CD14-positive monocyte (primary cell): ENCODE measurements around the gene GBGT1. TPM values are rescaled to one million over a fixed set of nuclear protein-coding genes. Genes with fewer than 3 reads are reported as not detected.

ENCODE experiments used
- DNase-seq, 3 donors: peaks; one replicate each; pipeline ENCODE4 v3.0.0-alpha.2; 2011 to 2022
- H2AFZ ChIP-seq: 2 replicates; pipeline ENCODE4 v1.6.0; 2012; ENCODE audit warnings: mild to moderate bottlenecking, low read depth, low read length, inconsistent platforms; ENCODE audit not compliant: insufficient read depth, poor library complexity, severe bottlenecking
- H3K27ac ChIP-seq, 2 donors: 1 replicate in 1 of 2; 2 replicates in 1 of 2; pipeline ENCODE4 v1.5.1; 2012 to 2013; ENCODE audit warnings: low read length in 2 of 2, control low read depth in 1 of 2, inconsistent platforms in 1 of 2, low read depth in 1 of 2, mild to moderate bottlenecking in 1 of 2
- H3K27me3 ChIP-seq, 2 donors: one replicate each; pipeline versions ENCODE4 v1.6.0 to v1.6.1; 2011 to 2013; ENCODE audit warnings: low read length in 2 of 2; ENCODE audit not compliant: control insufficient read depth in 2 of 2, insufficient read depth in 2 of 2
- H3K36me3 ChIP-seq, 2 donors: replicated peaks in 1 of 2; 1 replicate in 1 of 2; 2 replicates in 1 of 2; pipeline versions ENCODE4 v1.5.1 to v1.6.1; 2012 to 2013; ENCODE audit warnings: low read length in 2 of 2, control low read depth in 1 of 2, inconsistent platforms in 1 of 2, mild to moderate bottlenecking in 1 of 2; ENCODE audit not compliant: insufficient read depth in 2 of 2, control insufficient read depth in 1 of 2
- H3K4me1 ChIP-seq, 2 donors: 1 replicate in 1 of 2; 2 replicates in 1 of 2; pipeline versions ENCODE4 v1.5.1 to v1.6.1; 2012 to 2013; ENCODE audit warnings: low read length in 2 of 2, control low read depth in 1 of 2, inconsistent platforms in 1 of 2, mild to moderate bottlenecking in 1 of 2, moderate library complexity in 1 of 2; ENCODE audit not compliant: insufficient read depth in 2 of 2, control insufficient read depth in 1 of 2
- H3K4me2 ChIP-seq: replicated peaks from 2 replicates; pipeline ENCODE3; 2012; ENCODE audit warnings: low read length, moderate library complexity, mild to moderate bottlenecking; ENCODE audit not compliant: poor library complexity, severe bottlenecking; ENCODE audit errors: extremely low read depth
- H3K4me3 ChIP-seq, 3 experiments: fragments of 200-600 bp in 1 of 3; sonication (generic) in 1 of 3; replicated peaks in 1 of 3; 1 replicate in 2 of 3; 2 replicates in 1 of 3; pipeline ENCODE4 v1.5.1; 2011 to 2013; ENCODE audit warnings: low read length in 3 of 3, mild to moderate bottlenecking in 3 of 3, control low read depth in 2 of 3, low read depth in 2 of 3, inconsistent platforms in 1 of 3, moderate library complexity in 1 of 3
- H3K79me2 ChIP-seq: 2 replicates; pipeline ENCODE4 v1.6.0; 2012; ENCODE audit warnings: mild to moderate bottlenecking, control low read depth, inconsistent platforms, low read length, moderate library complexity; ENCODE audit not compliant: insufficient read depth
- H3K9ac ChIP-seq: 2 replicates; pipeline ENCODE4 v1.6.0; 2017; ENCODE audit warnings: low read length, mild to moderate bottlenecking; ENCODE audit not compliant: insufficient read depth, poor library complexity, severe bottlenecking
- H3K9me3 ChIP-seq, 2 donors: replicated peaks in 1 of 2; 1 replicate in 1 of 2; 2 replicates in 1 of 2; pipeline versions ENCODE4 v1.5.1 to v1.6.1; 2012 to 2013; ENCODE audit warnings: low read length in 2 of 2, control low read depth in 1 of 2; ENCODE audit not compliant: control insufficient read depth in 1 of 2, insufficient read depth in 1 of 2
- H4K20me1 ChIP-seq: 2 replicates; pipeline ENCODE4 v1.6.0; 2012; ENCODE audit warnings: mild to moderate bottlenecking, low read length, control low read depth, moderate library complexity; ENCODE audit not compliant: insufficient read depth
- H3K27ac Mint-ChIP-seq, 7 donors: one replicate each; pipeline ENCODE4 v1.8.0; 2020; ENCODE audit warnings: mild to moderate bottlenecking in 7 of 7, mixed read lengths in 7 of 7, moderate library complexity in 6 of 7, inconsistent platforms in 2 of 7
- H3K27me3 Mint-ChIP-seq, 3 donors: one replicate each; pipeline ENCODE4 v1.8.0; 2021 to 2022; ENCODE audit warnings: low read depth in 3 of 3, mild to moderate bottlenecking in 3 of 3, mixed read lengths in 3 of 3, moderate library complexity in 3 of 3, inconsistent platforms in 1 of 3
- H3K36me3 Mint-ChIP-seq, 2 donors: one replicate each; pipeline ENCODE4 v1.8.0; 2020; ENCODE audit warnings: mixed read lengths in 2 of 2, inconsistent platforms in 1 of 2, mild to moderate bottlenecking in 1 of 2
- H3K4me1 Mint-ChIP-seq: one replicate; pipeline ENCODE4 v1.8.0; 2020; ENCODE audit warnings: mild to moderate bottlenecking, mixed read lengths
- H3K4me3 Mint-ChIP-seq, 2 donors: one replicate each; pipeline ENCODE4 v1.8.0; 2020; ENCODE audit warnings: mild to moderate bottlenecking in 2 of 2, mixed read lengths in 2 of 2, moderate library complexity in 1 of 2
- H3K9me3 Mint-ChIP-seq, 7 donors: one replicate each; pipeline ENCODE4 v1.8.0; 2020 to 2022; ENCODE audit warnings: mixed read lengths in 7 of 7, mild to moderate bottlenecking in 6 of 7, moderate library complexity in 6 of 7, inconsistent platforms in 2 of 7
- CTCF ChIP-seq: fragments of 200-600 bp; IDR thresholded peaks from one replicate; pipeline ENCODE4 v1.8.0; 2022; ENCODE audit warnings: antibody characterized with exemption, mild to moderate bottlenecking
- WGBS: methylation state at CpG from one replicate; pipeline ENCODE4 v1.1.5; 2013; ENCODE audit warnings: missing lambda C conversion rate; ENCODE audit not compliant: insufficient coverage; 5-methylcytosine and 5-hydroxymethylcytosine counted together
- intact Hi-C, 2 donors: fragments of 100-400 bp; cut with micrococcal nuclease; formaldehyde crosslinking; loops; one replicate each; pipeline versions ENCODE4 v1.15.0 to v1.15.1; 2023
- polyA plus RNA-seq, 3 donors: library from polyadenylated mRNA; depleted of rRNA in 1 of 3; unstranded in 2 of 3; stranded (reverse) in 1 of 3; fragments of 300-500 nt in 2 of 3; fragments of >200 nt in 1 of 3; fragmentation: Illumina TruSeq in 2 of 3; gene quantifications; 1 replicate in 2 of 3; 2 replicates in 1 of 3; pipeline ENCODE4 v1.2.3, GENCODE V29; 2012 to 2021

Gene GBGT1
- polyA plus RNA-seq, 3 donors, result 7.1 to 40.1 (median 8.0) TPM

DNA sequence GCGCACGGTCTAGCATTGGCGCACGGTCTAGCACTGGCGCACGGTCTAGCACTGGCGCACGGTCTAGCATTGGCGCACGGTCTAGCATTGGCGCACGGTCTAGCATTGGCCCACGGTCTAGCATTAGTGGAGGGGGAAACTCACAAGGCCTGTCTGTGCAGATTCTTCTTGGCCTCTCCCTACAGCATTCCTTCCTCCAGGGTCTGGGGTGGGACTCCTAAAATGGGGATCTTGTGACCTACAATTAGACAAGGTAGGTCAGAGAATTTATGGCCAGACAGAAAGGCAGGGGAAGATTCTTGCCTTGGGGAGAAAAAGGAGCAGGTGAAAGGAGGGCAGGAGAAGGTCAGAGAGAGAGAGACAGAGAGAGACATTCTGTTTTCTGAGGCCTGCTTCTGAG lies 5.4 kb upstream of the GBGT1 start:
- Mint-ChIP-seq H3K4me1 (peaks cover 3% of the 10 kb centered on the region), H3K27me3 (peaks cover 4 to 24% (median 15%) of the 10 kb centered on the region in 3 donors), H3K36me3 (no peaks in the 10 kb centered on the region), H3K4me3 (no peak overlapping the region), H3K27ac (no peak overlapping the region), H3K9me3 (peaks cover 0 to 6% (median 0%) of the 10 kb centered on the region in 7 donors)
- no peak for TF ChIP-seq CTCF
- WGBS, result 98% methylated on average over 7 of the region's 13 CpGs
- Histone ChIP-seq H3K27ac (no peak overlapping the region), H3K4me3 (no peak overlapping the region), H2AFZ (no peak overlapping the region), H3K9me3 (no peaks in the 10 kb centered on the region), H3K9ac (no peak overlapping the region), H3K4me2 (no peak overlapping the region), H3K27me3 (peaks cover 0 to 6% of the 10 kb centered on the region in 2 donors), H3K4me1 (peaks cover 3 to 4% of the 10 kb centered on the region in 2 donors), H3K36me3 (no peaks in the 10 kb centered on the region), H4K20me1 (no peaks in the 10 kb centered on the region), H3K79me2 (no peaks in the 10 kb centered on the region)
- DNase-seq, result no peak
- intact Hi-C loops, result no loop called here

GRCh38 chr9:133168432-133168831 lies 4.7 kb upstream of the GBGT1 start:
- H3K36me3 Mint-ChIP-seq, result no peaks in the 10 kb centered on the region
- Histone ChIP-seq H3K27me3 (peaks cover 0 to 6% of the 10 kb centered on the region in 2 donors), H3K4me1 (peaks cover 6 to 8% of the 10 kb centered on the region in 2 donors), H3K9me3 (no peaks in the 10 kb centered on the region), H3K9ac (no peak overlapping the region), H3K4me2 (no peak overlapping the region), H3K79me2 (peaks cover under 1% of the 10 kb centered on the region), H4K20me1 (no peaks in the 10 kb centered on the region), H3K4me3 (no peak overlapping the region), H3K27ac (no peak overlapping the region), H2AFZ (no peak overlapping the region), H3K36me3 (no peaks in the 10 kb centered on the region)
- DNase-seq, result no peak
- peaks cover 5% of the 10 kb centered on the region for H3K4me1 Mint-ChIP-seq
- peak overlapping the region in 1 of 7 donors; percentile 7 for H3K27ac Mint-ChIP-seq
- H3K9me3 Mint-ChIP-seq, result peaks cover 0 to 6% (median 0%) of the 10 kb centered on the region in 7 donors
- WGBS, result 86% methylated on average over 3 of the region's 6 CpGs
- intact Hi-C loops, result no loop called here
- no peak overlapping the region for H3K4me3 Mint-ChIP-seq
- TF ChIP-seq CTCF, result no peak
- H3K27me3 Mint-ChIP-seq, result peaks cover 4 to 25% (median 15%) of the 10 kb centered on the region in 3 donors
